BJ (cell line): ENCODE measurements around the gene RASSF5. TPM values are rescaled to one million over a fixed set of nuclear protein-coding genes. Genes with fewer than 3 reads are reported as not detected.

Source experiments
- CTCF ChIA-PET: fragments of 350-600 bp; formaldehyde crosslinking; extraction: SDS; loops from one replicate; lab custom pipeline; 2021; ENCODE audit warnings: antibody characterized with exemption, inconsistent platforms; lab: Yijun Ruan, JAX
- POLR2A ChIA-PET: fragments of 300-600 bp; sonication (Branson Sonifier 250); formaldehyde crosslinking; extraction: SDS; loops from one replicate; lab custom pipeline; 2021; ENCODE audit warnings: antibody characterized with exemption; lab: Charles Lee
- DNase-seq: peaks from one replicate; pipeline ENCODE4 v3.0.0-alpha.2; 2011; ENCODE audit warnings: low read depth
- H3K27me3 ChIP-seq: 2 replicates; pipeline ENCODE4 v1.6.0; 2011; ENCODE audit warnings: low read length; ENCODE audit not compliant: control insufficient read depth, insufficient read depth
- H3K36me3 ChIP-seq: 2 replicates; pipeline ENCODE4 v1.5.1; 2011; ENCODE audit warnings: low read length; ENCODE audit not compliant: control insufficient read depth, insufficient read depth
- H3K4me3 ChIP-seq: 2 replicates; pipeline ENCODE4 v1.5.1; 2011; ENCODE audit warnings: low read depth, mild to moderate bottlenecking, control low read depth, low read length
- CTCF ChIP-seq: IDR thresholded peaks from 2 replicates; pipeline ENCODE4 v1.5.1; 2011; ENCODE audit warnings: low read depth, mild to moderate bottlenecking, control low read depth, inconsistent platforms, low read length, moderate library complexity; ENCODE audit not compliant: insufficient read depth
- polyA plus RNA-seq: library from polyadenylated mRNA; depleted of rRNA; stranded (reverse); fragments of >200 nt; gene quantifications from 2 replicates; pipeline ENCODE4 v1.2.3, GENCODE V29; 2011

Gene RASSF5
- polyA plus RNA-seq, 1 experiment = 2.1 TPM

DNA sequence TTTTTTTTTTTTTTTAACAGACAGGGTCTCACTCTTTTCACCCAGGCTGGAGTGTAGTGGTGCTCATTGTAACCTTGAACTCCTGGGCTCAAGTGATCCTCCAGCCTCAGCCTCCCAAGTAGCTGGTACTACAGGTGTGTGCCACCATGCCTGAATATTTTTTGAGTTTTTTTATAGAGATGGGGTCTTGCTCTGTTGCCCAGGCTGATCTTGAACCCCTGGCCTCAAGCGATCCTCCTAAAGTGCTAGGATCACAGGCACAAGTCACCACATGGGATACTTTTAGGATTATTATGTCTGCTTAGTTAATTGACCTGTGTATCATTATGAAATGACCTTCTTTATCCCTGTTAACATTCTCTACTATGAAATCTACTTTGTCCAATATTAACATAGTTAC lies 38.0 kb downstream of the RASSF5 start:
- H3K36me3 ChIP-seq = no peaks in the 10 kb centered on the region
- POLR2A ChIA-PET = no interaction called here
- peaks cover 6% of the 10 kb centered on the region; the same call in 1 of the 2 replicates for H3K27me3 ChIP-seq
- H3K4me3 ChIP-seq = no peak overlapping the region
- no peak for TF ChIP-seq CTCF
- CTCF ChIA-PET = interaction anchor here (0.7 to 3.9 kb wide), 35 partner anchors 10 to 436 kb away, joined by 3 to 50 read pairs (median 6); partner anchors contain the start of gene RASSF5
- DNase-seq = no peak

GRCh38 chr1:206547104-206547503 lies 39.8 kb downstream of the RASSF5 start:
- TF ChIP-seq CTCF = no peak
- Histone ChIP-seq H3K36me3 (no peaks in the 10 kb centered on the region), H3K4me3 (no peak overlapping the region), H3K27me3 (peaks cover 7% of the 10 kb centered on the region; the same call in 1 of the 2 replicates)
- ChIA-PET CTCF (interaction anchor here (2.2 to 3.9 kb wide), 2 partner anchors 37 to 41 kb away, joined by 5 to 50 read pairs; no protein-coding TSS in a partner anchor), POLR2A (no interaction called here)
- DNase-seq = no peak

DNA sequence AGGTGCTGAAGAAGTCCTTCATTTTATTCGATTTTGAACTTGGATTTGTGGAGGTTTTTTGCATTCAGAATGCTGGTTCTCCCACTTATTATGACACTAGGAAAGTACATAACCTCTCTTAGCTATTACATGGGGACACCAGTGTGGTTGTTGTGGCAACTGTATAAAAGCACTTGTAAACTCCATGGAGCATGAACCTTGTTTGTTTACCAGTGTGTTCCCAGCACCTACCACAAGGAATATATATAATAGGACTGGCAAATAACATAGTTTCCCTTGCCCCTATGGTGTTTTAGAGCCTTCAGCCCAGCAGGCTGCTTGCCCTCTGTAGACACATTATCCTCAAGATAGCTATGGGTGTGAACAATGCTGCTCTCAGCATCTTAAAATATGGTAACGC lies 43.1 kb downstream of the RASSF5 start:
- ChIA-PET CTCF (interaction anchor here (1.1 to 3.4 kb wide), 5 partner anchors 8 to 60 kb away, joined by 3 to 19 read pairs (median 5); no protein-coding TSS in a partner anchor), POLR2A (no interaction called here)
- Histone ChIP-seq H3K4me3 (no peak overlapping the region), H3K27me3 (peaks cover 9% of the 10 kb centered on the region; the same call in 1 of the 2 replicates), H3K36me3 (no peaks in the 10 kb centered on the region)
- TF ChIP-seq CTCF = no peak
- no peak for DNase-seq

GRCh38 chr1:206551296-206551985 lies 44.1 kb downstream of the RASSF5 start:
- no peaks in the 10 kb centered on the region for H3K36me3 ChIP-seq
- no peak for DNase-seq
- ChIA-PET CTCF (interaction anchor here (0.6 to 3.4 kb wide), 6 partner anchors 9 to 61 kb away, joined by 3 to 19 read pairs (median 4); no protein-coding TSS in a partner anchor), POLR2A (no interaction called here)
- TF ChIP-seq CTCF = no peak
- no peak overlapping the region for H3K4me3 ChIP-seq
- H3K27me3 ChIP-seq = peaks cover 10% of the 10 kb centered on the region

- Histone ChIP-seq H3K36me3 (no peaks in the 10 kb centered on the region), H3K4me3 (no peak overlapping the region), H3K27me3 (peaks cover 10% of the 10 kb centered on the region)
- no peak for DNase-seq
- no peak for TF ChIP-seq CTCF
- POLR2A ChIA-PET = no interaction called here
- CTCF ChIA-PET = interaction anchor here (1.7 to 3.4 kb wide), 3 partner anchors 14 to 62 kb away, joined by 5 to 19 read pairs (median 6); no protein-coding TSS in a partner anchor
Measured at GRCh38 chr1:206551986-206552326, 44.6 kb downstream of the RASSF5 start.
